Measurements from ENCODE around the gene MPO. TPM values are rescaled to one million over a fixed set of nuclear protein-coding genes. Genes with fewer than 3 reads are reported as not detected.

The MPO gene
- total RNA-seq, 1 experiment from 2014 or later, result not detected

GRCh38 chr17:58285422-58285810 lies 4.7 kb upstream of the MPO start:
- Histone ChIP-seq H3K14ac (ENCODE audit: insufficient read depth, low read length) (no peak overlapping the region), H3K56ac (ENCODE audit: insufficient read length, low read depth, low read length) (no peak overlapping the region), H3K4me1 (ENCODE audit: insufficient read depth, low read length) (peaks cover 3% of the 10 kb centered on the region; the same call in 1 of the 2 replicates), H3K9ac (ENCODE audit: extremely low read depth, insufficient read length, low read length) (no peak overlapping the region), H4K91ac (ENCODE audit: insufficient read length, low read depth, low read length) (no peak overlapping the region), H3K27ac (ENCODE audit: insufficient read length, low read depth, low read length) (no peak overlapping the region), H4K8ac (replicated peaks; ENCODE audit: insufficient read length, low read depth, low read length) (no peak overlapping the region), H3T11ph (ENCODE audit: low read length) (no peak overlapping the region), H4K20me1 (ENCODE audit: control insufficient read depth, insufficient read depth, insufficient read length) (no peaks in the 10 kb centered on the region), H2BK120ac (ENCODE audit: low read depth, low read length, poor library complexity, severe bottlenecking) (no peak overlapping the region), H3K23me2 (ENCODE audit: insufficient read length, low read depth, low read length, poor library complexity, severe bottlenecking) (no peaks in the 10 kb centered on the region), H3K79me2 (ENCODE audit: insufficient read depth, low read length) (no peaks in the 10 kb centered on the region), H2BK15ac (ENCODE audit: low read depth, low read length) (no peak overlapping the region), H3K4me2 (ENCODE audit: insufficient read depth, insufficient read length, low read length) (no peak overlapping the region), H3K79me1 (ENCODE audit: insufficient read depth, low read depth, low read length, poor library complexity, severe bottlenecking) (no peaks in the 10 kb centered on the region), H2AK5ac (ENCODE audit: insufficient read length, low read length) (no peak overlapping the region), H3K27me3 (ENCODE audit: insufficient read depth, low read length) (no peaks in the 10 kb centered on the region), H2AFZ (ENCODE audit: low read length) (no peak overlapping the region), H2BK5ac (ENCODE audit: insufficient read length, low read length) (no peak overlapping the region), H2BK12ac (ENCODE audit: insufficient read length, low read depth, low read length) (no peak overlapping the region), H3K9me3 (ENCODE audit: control insufficient read depth, low read depth, low read length) (no peaks in the 10 kb centered on the region), H4K5ac (ENCODE audit: insufficient read length, low read depth, low read length) (no peak overlapping the region), H3K4ac (ENCODE audit: low read depth, low read length) (no peak overlapping the region), H2BK20ac (ENCODE audit: low read depth, low read length, poor library complexity, severe bottlenecking) (no peak overlapping the region), H3K18ac (ENCODE audit: insufficient read length, low read depth, low read length) (no peak overlapping the region), H3K23ac (ENCODE audit: insufficient read length, low read depth, low read length) (no peak overlapping the region)
- Mint-ChIP-seq H3K36me3 (ENCODE audit: insufficient read depth in 1 of 3, low read depth in 3 of 3) (no peaks in the 10 kb centered on the region; a peak in 1 of 7 replicates), H3K27ac (peak overlapping the region in 1 of 3 experiments; percentile 85; a peak in 1 of 7 replicates), H3K4me3 (no peak overlapping the region), H3K4me1 (peaks cover 18 to 29% of the 10 kb centered on the region in 2 experiments), H3K9me3 (no peaks in the 10 kb centered on the region), H3K27me3 (ENCODE audit: low read depth) (no peaks in the 10 kb centered on the region; the same call in 1 of the 2 replicates)
- WGBS (ENCODE audit: extremely low coverage, insufficient read length, low lambda C conversion rate), result no CpG with 5 or more reads among the region's 3 CpGs
- TF ChIP-seq CTCF (conservative IDR thresholded peaks at IDR 0.05), result no peak
- no peak for DNase-seq
